ENCODE results near the gene PLGRKT. TPM values are rescaled to one million over a fixed set of nuclear protein-coding genes. Genes with fewer than 3 reads are reported as not detected.
"Not testable (repeated sequence)": the region's sequence is repeated elsewhere in the genome, so short reads cannot be mapped to it uniquely, and the experiment has no call there.

PLGRKT gene
- total RNA-seq, 2 experiments from 2014 or later = 30.5 to 30.7 TPM

DNA sequence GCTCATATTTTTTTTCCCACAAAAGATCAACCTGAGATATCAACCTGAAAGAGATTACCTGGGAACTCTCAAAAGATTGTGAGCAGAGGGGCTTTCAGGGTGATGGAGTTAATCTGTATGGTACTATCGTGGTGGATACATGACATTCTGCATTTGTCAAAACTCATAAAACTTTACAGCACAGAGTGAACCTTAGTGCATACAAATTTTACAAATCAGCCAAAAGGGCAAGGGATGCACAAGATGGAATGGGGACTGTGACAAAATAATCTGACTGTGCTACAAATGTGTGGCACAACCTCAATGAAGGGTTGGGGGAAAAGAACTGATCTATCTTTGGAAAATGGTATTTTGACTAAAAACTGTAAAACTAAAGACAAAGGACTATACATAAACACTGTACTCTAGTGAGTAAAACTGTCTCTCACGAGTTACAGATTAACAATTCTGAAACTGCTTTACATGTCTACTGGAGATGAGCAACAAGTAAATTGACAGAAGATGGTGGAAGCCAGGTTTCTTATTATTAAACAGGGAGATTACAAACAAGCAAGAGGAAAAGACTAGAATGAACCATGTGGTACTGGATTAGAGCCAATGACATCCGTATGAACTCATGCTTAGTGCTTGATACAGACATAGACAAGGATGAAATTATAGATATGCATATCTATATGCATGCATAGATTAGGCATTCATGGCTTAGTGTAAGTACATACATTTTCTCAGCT, 73.3 kb downstream of the PLGRKT start:
- POLR2A ChIA-PET = no interaction called here
- no peak for DNase-seq
- Mint-ChIP-seq H3K9me3 (ENCODE audit: insufficient read depth) (peaks cover 8% of the 10 kb centered on the region), H3K4me1 (ENCODE audit: low read depth) (no peaks in the 10 kb centered on the region), H3K27me3 (ENCODE audit: low read depth) (no peaks in the 10 kb centered on the region), H3K36me3 (ENCODE audit: low read depth) (peaks cover 19% of the 10 kb centered on the region), H3K27ac (no peak overlapping the region), H3K4me3 (no peak overlapping the region)
- CTCF ChIA-PET = interaction anchor here (1.6 kb wide), 1 partner anchor 10 kb away, joined by 4 read pairs; no protein-coding TSS in a partner anchor
- ATAC-seq = no peak

DNA sequence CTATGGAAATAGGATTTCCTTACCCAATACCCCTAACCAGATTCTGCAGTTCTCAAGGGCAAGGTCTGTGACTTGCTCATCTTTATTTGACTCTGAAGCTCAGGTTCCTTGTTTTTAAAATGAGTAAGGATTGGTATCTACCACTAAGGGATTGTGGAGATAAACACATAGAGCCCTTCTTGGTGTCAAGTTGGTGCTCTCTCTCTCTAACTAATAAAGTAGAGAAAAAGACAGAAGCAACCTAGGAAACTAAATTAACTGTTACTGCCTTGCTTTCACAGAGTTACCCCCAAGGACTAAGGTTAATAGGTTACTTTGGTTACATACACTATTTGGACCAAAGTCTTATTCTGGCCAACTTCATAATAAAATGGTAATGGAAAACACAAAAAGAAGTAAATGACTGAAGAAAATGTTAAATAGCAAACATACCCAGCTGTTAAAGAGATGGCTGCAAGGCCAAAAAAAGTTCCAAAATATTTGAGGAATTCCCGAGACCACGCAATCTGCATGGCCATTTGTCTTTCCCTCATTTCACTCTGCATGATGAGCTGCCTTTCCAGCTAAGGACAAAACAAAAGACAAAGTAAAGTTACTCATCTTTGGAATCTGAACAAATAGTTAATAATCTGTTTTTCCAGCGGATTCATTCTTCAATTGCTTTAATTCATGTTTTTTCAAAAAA, 76.3 kb downstream of the PLGRKT start:
- Mint-ChIP-seq H3K27ac (no peak overlapping the region), H3K27me3 (ENCODE audit: low read depth) (no peaks in the 10 kb centered on the region), H3K4me1 (ENCODE audit: low read depth) (no peaks in the 10 kb centered on the region), H3K36me3 (ENCODE audit: low read depth) (peaks cover 27% of the 10 kb centered on the region), H3K4me3 (no peak overlapping the region), H3K9me3 (ENCODE audit: insufficient read depth) (no peaks in the 10 kb centered on the region)
- no peak for DNase-seq
- ChIA-PET CTCF (interaction anchor here (1.3 to 2.3 kb wide), 3 partner anchors 9 to 228 kb away, joined by 3 to 5 read pairs (median 4); no protein-coding TSS in a partner anchor), POLR2A (no interaction called here)
- no peak for ATAC-seq

DNA sequence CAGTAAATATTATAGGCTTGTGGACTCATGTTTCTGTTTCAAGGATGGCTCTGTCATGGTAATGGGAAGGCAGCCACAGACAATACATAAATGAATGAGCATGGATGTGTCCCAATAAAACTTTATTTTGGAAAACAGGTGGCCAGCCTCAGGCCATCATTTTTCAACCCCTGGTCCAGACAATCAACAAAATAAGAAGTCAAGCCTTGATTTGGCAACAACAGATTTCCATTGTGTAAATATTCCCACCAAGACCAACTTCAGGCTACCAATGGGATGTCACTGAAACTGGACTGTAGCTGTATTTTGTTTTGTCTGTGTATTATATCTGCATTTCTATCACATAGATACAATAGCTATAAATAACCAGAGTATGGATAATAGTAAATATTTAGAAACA, 77.4 kb downstream of the PLGRKT start:
- Mint-ChIP-seq H3K9me3 (ENCODE audit: insufficient read depth) (no peaks in the 10 kb centered on the region), H3K4me1 (ENCODE audit: low read depth) (no peaks in the 10 kb centered on the region), H3K27me3 (ENCODE audit: low read depth) (no peaks in the 10 kb centered on the region), H3K4me3 (no peak overlapping the region), H3K27ac (no peak overlapping the region), H3K36me3 (ENCODE audit: low read depth) (peaks cover 27% of the 10 kb centered on the region)
- ChIA-PET POLR2A (no interaction called here), CTCF (interaction anchor here (1.3 to 2.3 kb wide), 2 partner anchors 10 to 53 kb away, joined by 3 to 5 read pairs; no protein-coding TSS in a partner anchor)
- ATAC-seq (no peak), DNase-seq (no peak)

DNA sequence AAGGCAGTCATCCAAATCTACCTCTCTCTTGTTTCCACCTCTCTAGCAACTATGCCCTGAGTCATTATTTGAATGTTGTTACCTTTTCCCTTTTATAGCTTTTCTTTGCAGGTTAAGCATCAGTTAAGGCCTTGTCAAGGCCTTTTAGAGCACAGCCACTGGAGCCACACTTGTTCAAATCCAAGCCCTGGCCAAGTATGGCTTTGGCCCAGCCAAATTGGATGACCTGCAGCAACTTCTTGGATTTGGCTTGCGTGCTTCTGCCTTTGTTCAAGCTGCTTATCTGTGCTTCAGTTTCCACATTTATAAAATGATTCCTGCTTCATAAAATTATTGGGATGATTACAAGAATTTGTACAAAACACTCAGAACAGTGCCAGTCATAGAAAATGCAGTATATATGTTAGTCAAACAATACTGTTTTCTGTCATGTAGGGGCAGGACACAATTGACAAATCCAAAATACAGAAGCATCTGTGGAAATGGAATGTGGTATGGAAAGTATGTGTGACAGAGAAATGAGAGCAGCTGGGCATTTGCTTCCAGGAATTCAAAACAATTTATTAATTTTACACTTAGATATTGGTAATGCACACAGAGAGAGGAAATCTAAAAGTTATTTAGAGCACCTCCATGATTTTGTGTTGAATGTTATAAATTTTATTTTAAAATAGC, 80.2 kb downstream of the PLGRKT start:
- Mint-ChIP-seq H3K4me3 (no peak overlapping the region), H3K4me1 (ENCODE audit: low read depth) (peaks cover 16% of the 10 kb centered on the region), H3K36me3 (ENCODE audit: low read depth) (peaks cover 38% of the 10 kb centered on the region), H3K9me3 (ENCODE audit: insufficient read depth) (peaks cover 6% of the 10 kb centered on the region), H3K27ac (no peak overlapping the region), H3K27me3 (ENCODE audit: low read depth) (no peaks in the 10 kb centered on the region)
- ChIA-PET POLR2A (no interaction called here), CTCF (interaction anchor here (1.4 kb wide), 1 partner anchor 93 kb away, joined by 5 read pairs; the partner anchor contains the start of gene CD274)
- DNase-seq = no peak
- no peak for ATAC-seq

DNA sequence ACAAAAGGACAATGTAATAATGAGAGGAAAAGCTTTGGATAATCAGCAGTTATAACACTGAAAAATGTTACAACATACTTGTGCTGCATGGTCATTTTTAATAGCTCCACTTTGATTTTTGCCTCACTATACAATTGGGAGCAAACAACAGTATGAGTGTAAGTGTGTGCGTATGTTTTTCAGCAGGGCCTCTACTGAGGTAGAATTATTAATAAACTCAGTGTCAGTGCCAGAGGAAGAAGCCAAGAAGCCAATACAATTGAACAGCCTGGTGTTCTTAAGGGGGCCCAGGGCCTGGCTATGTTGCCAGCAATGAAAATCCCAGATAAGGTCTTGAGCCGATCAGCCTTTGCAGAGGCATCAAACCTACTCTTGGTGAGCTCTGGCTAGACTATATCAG, 81.9 kb downstream of the PLGRKT start:
- POLR2A ChIA-PET = no interaction called here
- H3K27ac Mint-ChIP-seq = no peak overlapping the region
- peaks cover 14% of the 10 kb centered on the region for H3K9me3 Mint-ChIP-seq (ENCODE audit: insufficient read depth)
- H3K27me3 Mint-ChIP-seq (ENCODE audit: low read depth) = no peaks in the 10 kb centered on the region
- ATAC-seq (no peak), DNase-seq (no peak)
- peaks cover 33% of the 10 kb centered on the region for H3K4me1 Mint-ChIP-seq (ENCODE audit: low read depth)
- no peak overlapping the region for H3K4me3 Mint-ChIP-seq
- H3K36me3 Mint-ChIP-seq (ENCODE audit: low read depth) = peaks cover 38% of the 10 kb centered on the region
- CTCF ChIA-PET = no interaction called here

DNA sequence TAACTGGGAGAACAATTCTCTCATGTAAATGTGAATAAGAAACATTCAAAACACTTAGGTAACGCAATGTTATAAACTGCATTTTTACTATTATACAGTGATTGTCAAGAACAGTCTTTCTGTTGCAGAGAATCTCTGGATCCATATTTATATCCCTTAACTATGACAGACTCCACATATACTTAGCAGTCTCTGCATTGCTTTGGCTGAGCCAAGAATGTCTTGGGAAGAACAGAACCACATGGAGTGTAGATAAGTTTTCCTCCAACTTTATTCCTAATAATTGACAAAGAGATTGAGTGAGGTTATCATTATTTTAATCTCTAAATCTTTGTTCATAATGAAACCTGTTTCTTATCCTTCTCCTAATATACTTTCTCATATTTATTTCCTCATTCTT, 82.5 kb downstream of the PLGRKT start:
- no peak for DNase-seq
- Mint-ChIP-seq H3K27me3 (ENCODE audit: low read depth) (no peaks in the 10 kb centered on the region), H3K27ac (no peak overlapping the region), H3K36me3 (ENCODE audit: low read depth) (peaks cover 40% of the 10 kb centered on the region), H3K4me3 (no peak overlapping the region), H3K4me1 (ENCODE audit: low read depth) (peaks cover 36% of the 10 kb centered on the region), H3K9me3 (ENCODE audit: insufficient read depth) (peaks cover 15% of the 10 kb centered on the region)
- POLR2A ChIA-PET = no interaction called here
- CTCF ChIA-PET = no interaction called here
- no peak for ATAC-seq

DNA sequence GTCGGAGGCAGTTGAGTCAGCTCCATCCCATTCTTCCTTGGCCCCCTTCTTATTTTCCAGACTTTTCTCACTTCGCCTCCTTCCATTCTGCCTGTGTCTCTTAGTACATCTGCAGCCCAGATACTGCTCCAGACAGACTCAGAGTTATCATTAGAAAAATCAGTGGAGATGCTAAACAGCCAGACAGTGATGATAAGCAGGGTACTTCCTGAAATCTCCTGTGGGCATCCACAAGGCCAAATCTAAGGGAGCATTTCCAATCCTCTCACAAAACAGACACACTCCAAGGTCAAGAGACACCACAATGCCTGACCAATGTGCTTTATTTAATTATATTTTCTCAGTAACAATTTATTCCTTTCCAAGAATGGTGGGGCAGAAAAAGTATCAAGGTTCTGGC, 83.5 kb downstream of the PLGRKT start:
- H3K9me3 Mint-ChIP-seq (ENCODE audit: insufficient read depth) = peaks cover 21% of the 10 kb centered on the region
- peak overlapping the region; percentile 17 for H3K27ac Mint-ChIP-seq
- peaks cover 36% of the 10 kb centered on the region for H3K4me1 Mint-ChIP-seq (ENCODE audit: low read depth)
- no peak overlapping the region for H3K4me3 Mint-ChIP-seq
- peaks cover 46% of the 10 kb centered on the region for H3K36me3 Mint-ChIP-seq (ENCODE audit: low read depth)
- POLR2A ChIA-PET = no interaction called here
- H3K27me3 Mint-ChIP-seq (ENCODE audit: low read depth) = no peaks in the 10 kb centered on the region
- ATAC-seq (no peak), DNase-seq (no peak)
- CTCF ChIA-PET = no interaction called here

DNA sequence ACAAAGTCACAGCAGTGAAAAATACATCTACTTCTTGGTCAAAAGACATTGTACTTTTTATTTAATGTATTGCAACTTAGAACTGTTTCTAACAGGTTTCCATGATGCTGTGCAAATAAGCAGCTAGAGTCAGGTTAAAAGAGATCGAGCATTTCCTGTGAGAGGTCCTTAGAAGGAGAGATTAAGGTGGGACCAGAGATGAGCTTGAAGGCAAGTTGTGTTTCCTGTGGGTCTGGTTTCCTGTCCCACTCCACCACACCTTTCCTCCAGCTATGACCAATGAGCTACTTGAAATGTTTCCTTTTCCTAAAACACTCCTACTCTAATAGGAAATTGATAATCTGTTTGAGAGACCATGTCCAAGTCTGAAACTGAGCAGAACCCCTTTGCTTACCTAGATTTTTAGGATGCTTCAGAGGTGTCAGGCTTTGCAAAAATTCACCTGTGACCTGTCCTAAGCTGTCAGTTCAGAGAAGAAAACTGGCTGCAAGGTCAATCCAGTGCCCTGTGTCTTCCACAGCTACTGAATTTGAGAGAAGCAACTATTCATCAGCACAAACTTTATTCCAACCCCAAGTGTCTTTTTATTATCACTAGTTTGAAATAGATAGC, 85.0 kb downstream of the PLGRKT start:
- Mint-ChIP-seq H3K9me3 (ENCODE audit: insufficient read depth) (peaks cover 22% of the 10 kb centered on the region), H3K36me3 (ENCODE audit: low read depth) (peaks cover 42% of the 10 kb centered on the region), H3K27ac (peak overlapping the region; percentile 84), H3K4me1 (ENCODE audit: low read depth) (peaks cover 36% of the 10 kb centered on the region), H3K27me3 (ENCODE audit: low read depth) (no peaks in the 10 kb centered on the region), H3K4me3 (peak overlapping the region; percentile 56)
- DNase-seq (peak; percentile 63), ATAC-seq (peak; percentile 94)
- ChIA-PET CTCF (interaction anchor here (0.6 to 1.9 kb wide), 12 partner anchors 9 to 589 kb away, joined by 3 to 6 read pairs (median 4); partner anchors contain the start of genes CD274 and RLN1), POLR2A (no interaction called here)

DNA sequence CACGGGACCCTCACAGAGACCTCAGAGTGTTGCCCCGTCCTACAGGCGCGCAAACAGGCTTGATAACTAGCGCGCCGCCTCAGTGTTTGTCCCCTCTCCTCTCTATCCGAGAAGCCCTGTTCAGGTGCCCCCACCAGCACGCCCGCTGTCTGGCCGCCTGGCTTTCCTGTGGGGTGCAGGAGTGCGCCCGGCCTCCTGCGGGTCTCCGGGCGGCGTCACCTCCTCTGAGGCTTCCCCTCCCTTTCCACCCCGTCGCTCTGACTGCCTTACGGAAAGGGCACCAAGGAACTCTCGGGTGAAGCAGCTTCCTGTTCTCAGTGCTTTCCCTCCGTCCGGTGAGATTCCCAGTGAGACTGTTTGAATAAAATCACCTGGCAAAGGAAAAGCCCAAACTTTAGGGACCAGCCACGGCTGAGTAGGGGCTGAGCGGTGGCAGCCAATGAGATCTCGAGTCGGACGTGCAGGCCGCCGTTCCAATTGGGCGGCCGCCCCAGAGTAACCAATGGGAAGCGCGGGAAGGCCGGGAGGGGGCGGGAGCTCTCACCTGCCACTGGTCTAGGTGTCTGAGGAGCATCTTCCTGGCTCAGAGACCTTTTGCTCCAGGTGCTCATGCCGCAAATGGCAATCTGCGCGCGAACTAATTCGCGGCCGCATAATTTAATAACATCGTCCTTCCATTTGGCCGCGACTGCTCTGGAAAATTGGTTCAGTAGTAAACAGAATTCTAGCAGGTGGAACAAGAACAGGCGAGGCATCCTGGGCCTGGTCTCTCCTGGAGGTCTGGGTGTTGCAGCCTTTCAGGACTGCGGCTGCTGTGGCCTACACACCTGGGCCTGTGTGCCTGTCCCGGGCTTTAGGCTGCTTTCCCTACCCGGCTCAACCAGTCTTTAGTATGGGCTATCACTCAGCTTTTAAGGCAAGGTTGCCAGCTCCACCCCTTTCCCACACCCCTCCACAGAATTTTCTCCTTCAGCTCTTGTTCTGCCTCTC, 98.4 kb downstream of the PLGRKT start, which contains the start of gene RLN1:
RLN1 (minus strand) TSS at position 885 of the 990 bp plus-strand sequence; CDS start at position 755, 130 bp downstream.
- ATAC-seq (peak; percentile 99), DNase-seq (peak; percentile 23)
- H3K36me3 Mint-ChIP-seq (ENCODE audit: low read depth); H3K9me3 Mint-ChIP-seq (ENCODE audit: insufficient read depth); H3K27me3 Mint-ChIP-seq (ENCODE audit: low read depth); POLR2A ChIA-PET: not testable (repeated sequence)
- Mint-ChIP-seq H3K27ac (peak within 1 kb of the TSS; percentile 64), H3K4me3 (peak within 1 kb of the TSS; percentile 62), H3K4me1 (ENCODE audit: low read depth) (peaks cover 31% of the 10 kb centered on the region)
- CTCF ChIA-PET = interaction anchor here (0.6 kb wide), 1 partner anchor 14 kb away, joined by 3 read pairs; no protein-coding TSS in a partner anchor

DNA sequence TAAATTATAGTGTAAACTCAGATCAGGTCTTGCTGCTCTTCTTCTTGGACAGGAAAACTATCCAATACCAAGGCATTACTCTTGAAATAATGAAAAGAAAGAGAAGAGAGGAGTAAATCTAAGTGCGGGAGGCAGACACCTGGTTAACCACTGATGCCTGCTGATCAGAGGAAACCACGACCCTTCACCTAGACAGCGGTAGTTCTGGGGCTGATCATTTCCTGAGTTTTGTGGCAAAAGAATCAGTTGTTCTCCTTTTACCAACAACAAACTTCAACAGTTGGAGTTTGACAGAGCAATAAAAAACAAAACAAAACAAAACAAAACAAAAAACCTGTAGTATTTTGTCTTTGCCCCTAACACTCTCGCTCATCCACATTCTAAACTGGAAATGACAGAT, 101.0 kb downstream of the PLGRKT start:
- peak overlapping the region; percentile 39 for H3K27ac Mint-ChIP-seq
- peak; percentile 56 for DNase-seq
- no peaks in the 10 kb centered on the region for H3K27me3 Mint-ChIP-seq (ENCODE audit: low read depth)
- H3K9me3 Mint-ChIP-seq (ENCODE audit: insufficient read depth) = no peaks in the 10 kb centered on the region
- CTCF ChIA-PET = interaction anchor here (2.7 to 2.8 kb wide), 3 partner anchors 10 to 264 kb away, joined by 5 to 7 read pairs (median 7); no protein-coding TSS in a partner anchor
- POLR2A ChIA-PET = no interaction called here
- peak overlapping the region; percentile 52 for H3K4me3 Mint-ChIP-seq
- ATAC-seq = peak; percentile 18
- H3K36me3 Mint-ChIP-seq (ENCODE audit: low read depth) = peaks cover 19% of the 10 kb centered on the region
- H3K4me1 Mint-ChIP-seq (ENCODE audit: low read depth) = peaks cover 34% of the 10 kb centered on the region

DNA sequence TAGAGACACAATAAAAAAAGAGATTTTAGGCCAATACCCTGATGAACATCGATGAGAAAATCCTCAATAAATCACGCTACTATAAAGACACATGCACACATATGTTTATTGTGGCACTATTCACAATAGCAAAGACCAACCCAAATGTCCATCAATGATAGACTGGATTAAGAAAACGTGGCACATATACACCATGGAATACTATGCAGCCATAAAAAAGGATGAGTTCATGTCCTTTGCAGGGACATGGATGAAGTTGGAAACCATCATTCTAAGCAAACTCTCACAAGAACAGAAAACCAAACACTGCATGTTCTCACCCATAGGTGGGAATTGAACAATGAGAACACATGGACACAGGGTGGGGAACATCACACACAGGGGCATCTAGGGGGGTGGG, 106.4 kb downstream of the PLGRKT start:
- H3K4me3 Mint-ChIP-seq; H3K27me3 Mint-ChIP-seq (ENCODE audit: low read depth); ATAC-seq; POLR2A ChIA-PET; H3K9me3 Mint-ChIP-seq (ENCODE audit: insufficient read depth); DNase-seq; CTCF ChIA-PET; H3K27ac Mint-ChIP-seq: not testable (repeated sequence)
- Mint-ChIP-seq H3K36me3 (ENCODE audit: low read depth) (peaks cover 50% of the 10 kb centered on the region), H3K4me1 (ENCODE audit: low read depth) (peaks cover 31% of the 10 kb centered on the region)
